Measurements from ENCODE around the gene UBE2K.
"Not testable (repeated sequence)": the region's sequence is repeated elsewhere in the genome, so short reads cannot be mapped to it uniquely, and the experiment has no call there.

The UBE2K gene

GRCh38 chr4:39812500-39812899 lies 114.6 kb downstream of the UBE2K start:
- Mint-ChIP-seq H3K27me3 (ENCODE audit: low read depth, poor library complexity) (no peaks in the 10 kb centered on the region), H3K36me3 (ENCODE audit: low read depth) (peaks cover 7% of the 10 kb centered on the region), H3K4me1 (peaks cover 13% of the 10 kb centered on the region), H3K4me3 (no peak overlapping the region), H3K9me3 (peaks cover 14% of the 10 kb centered on the region), H3K27ac (peak overlapping the region; percentile 20)
- DNase-seq = no peak
- no peak for TF ChIP-seq CTCF (IDR thresholded peaks at IDR 0.05)

GRCh38 chr4:39813033-39813432 lies 115.1 kb downstream of the UBE2K start:
- H3K4me3 Mint-ChIP-seq; H3K36me3 Mint-ChIP-seq (ENCODE audit: low read depth); H3K27ac Mint-ChIP-seq; DNase-seq; H3K27me3 Mint-ChIP-seq (ENCODE audit: low read depth, poor library complexity): not testable (repeated sequence)
- Mint-ChIP-seq H3K9me3 (peaks cover 14% of the 10 kb centered on the region), H3K4me1 (peaks cover 13% of the 10 kb centered on the region)

- H3K27ac Mint-ChIP-seq = not testable (repeated sequence)
These were observed 115.8 kb downstream of the UBE2K start for GRCh38 chr4:39813761-39814160.

GRCh38 chr4:39814403-39815185 lies 116.7 kb downstream of the UBE2K start:
- Mint-ChIP-seq H3K27ac (no peak overlapping the region), H3K4me3 (peak overlapping the region; percentile 9), H3K4me1 (peaks cover 13% of the 10 kb centered on the region), H3K9me3 (peaks cover 14% of the 10 kb centered on the region), H3K36me3 (ENCODE audit: low read depth) (peaks cover 7% of the 10 kb centered on the region), H3K27me3 (ENCODE audit: low read depth, poor library complexity) (no peaks in the 10 kb centered on the region)
- no peak for TF ChIP-seq CTCF (IDR thresholded peaks at IDR 0.05)
- peak; percentile 13 for DNase-seq

More at GRCh38 chr4:39813761-39814160, 115.8 kb downstream of the UBE2K start:
- not testable (repeated sequence) for H3K4me3 Mint-ChIP-seq; H3K36me3 Mint-ChIP-seq (ENCODE audit: low read depth); H3K27me3 Mint-ChIP-seq (ENCODE audit: low read depth, poor library complexity); DNase-seq
- peaks cover 14% of the 10 kb centered on the region for H3K9me3 Mint-ChIP-seq
- H3K4me1 Mint-ChIP-seq = peaks cover 13% of the 10 kb centered on the region

- peaks cover 34% of the 10 kb centered on the region for H3K4me1 Mint-ChIP-seq
- H3K4me3 Mint-ChIP-seq = no peak overlapping the region
- no peaks in the 10 kb centered on the region for H3K9me3 Mint-ChIP-seq
- no peak for DNase-seq
- peak overlapping the region; percentile 90 for H3K27ac Mint-ChIP-seq
- H3K27me3 Mint-ChIP-seq (ENCODE audit: low read depth, poor library complexity) = no peaks in the 10 kb centered on the region
- no peak for TF ChIP-seq CTCF (IDR thresholded peaks at IDR 0.05)
- H3K36me3 Mint-ChIP-seq (ENCODE audit: low read depth) = peaks cover 31% of the 10 kb centered on the region
These were observed 120.7 kb downstream of the UBE2K start for GRCh38 chr4:39818646-39819045.

GRCh38 chr4:39820186-39820585 lies 122.2 kb downstream of the UBE2K start:
- Mint-ChIP-seq H3K4me1 (peaks cover 34% of the 10 kb centered on the region), H3K27ac (peak overlapping the region; percentile 98), H3K36me3 (ENCODE audit: low read depth) (peaks cover 40% of the 10 kb centered on the region), H3K9me3 (no peaks in the 10 kb centered on the region), H3K27me3 (ENCODE audit: low read depth, poor library complexity) (no peaks in the 10 kb centered on the region), H3K4me3 (no peak overlapping the region)
- no peak for TF ChIP-seq CTCF (IDR thresholded peaks at IDR 0.05)
- no peak for DNase-seq

- Mint-ChIP-seq H3K4me1 (peaks cover 27% of the 10 kb centered on the region), H3K4me3 (no peak overlapping the region), H3K9me3 (no peaks in the 10 kb centered on the region), H3K27ac (no peak overlapping the region), H3K36me3 (ENCODE audit: low read depth) (peaks cover 51% of the 10 kb centered on the region), H3K27me3 (ENCODE audit: low read depth, poor library complexity) (no peaks in the 10 kb centered on the region)
- no peak for DNase-seq
- TF ChIP-seq CTCF (IDR thresholded peaks at IDR 0.05) = no peak
These were observed 124.0 kb downstream of the UBE2K start for GRCh38 chr4:39821951-39822350.
